Ureter (tissue), 1 donor: Measurements from ENCODE around the gene PPP2CA. TPM values are rescaled to one million over a fixed set of nuclear protein-coding genes. Genes with fewer than 3 reads are reported as not detected.
A peak's percentile ranks its signal among the peaks of the same experiment; 100 is the strongest.
"Not testable (repeated sequence)": the region's sequence is repeated elsewhere in the genome, so short reads cannot be mapped to it uniquely, and the experiment has no call there.

Experiments used
- DNase-seq: peaks from one replicate; pipeline ENCODE4 v3.0.0-alpha.2; 2020; ENCODE audit warnings: low spot score
- total RNA-seq: library from RNA; stranded (reverse); gene quantifications from one replicate; pipeline ENCODE4 v1.2.4, GENCODE V29; 2023
- donor health status: DM: yes; HTN: yes; CAD: no.

The PPP2CA gene
- total RNA-seq, 1 donor from 2014 or later, result 110 TPM

- DNase-seq, result no peak
These were observed 36.8 kb downstream of the PPP2CA start for GRCh38 chr5:134189031-134189430.

- no peak for DNase-seq
These were observed 37.8 kb downstream of the PPP2CA start for GRCh38 chr5:134188092-134188491.

DNA sequence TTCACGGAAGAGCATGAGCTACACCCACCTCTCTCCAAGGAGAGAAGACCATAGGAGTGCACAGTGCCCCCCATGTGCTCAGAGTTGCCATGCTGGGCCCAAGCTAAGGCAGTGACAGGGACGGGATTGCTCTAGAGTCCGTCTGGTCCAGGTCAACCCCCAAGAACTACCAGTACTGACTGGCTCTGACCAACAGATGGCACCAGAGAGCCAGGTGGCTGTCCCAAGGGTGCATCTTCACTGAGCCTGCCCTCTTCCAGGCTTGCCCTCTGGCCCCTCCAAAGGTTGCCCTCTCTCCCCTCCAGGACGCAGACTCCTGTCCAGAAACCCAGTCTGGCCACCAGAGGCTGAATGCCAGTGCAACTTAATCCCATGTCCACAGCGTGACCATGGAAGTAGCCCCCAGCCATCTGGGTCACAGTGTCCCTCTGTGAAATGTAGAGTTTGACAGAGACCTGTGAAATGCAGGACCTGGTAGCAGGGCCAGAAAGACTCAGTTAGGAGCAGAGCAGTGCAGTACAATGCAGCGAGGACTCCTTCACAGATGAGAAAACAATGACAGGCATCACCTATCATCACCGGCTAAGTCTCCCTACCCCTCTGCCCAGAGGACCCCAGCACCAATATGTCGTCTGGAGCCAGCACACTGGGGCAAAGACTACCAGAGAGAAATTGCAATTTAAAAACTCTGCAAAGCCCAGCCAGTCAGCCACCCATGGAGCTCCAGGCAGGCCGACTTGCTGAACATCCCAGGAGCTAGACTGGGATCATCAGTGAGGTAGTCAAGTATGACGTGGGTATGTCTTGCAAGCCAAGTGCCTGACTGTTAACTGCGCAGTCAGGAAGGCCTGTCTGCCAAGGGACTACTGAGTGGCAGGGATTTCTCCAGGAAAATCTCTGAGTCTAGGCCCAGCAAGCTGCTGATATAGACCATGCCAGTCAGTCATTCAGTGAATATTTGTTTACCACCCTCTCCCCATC is 41.4 kb downstream of the PPP2CA start:
- peak; percentile 70 for DNase-seq

DNA sequence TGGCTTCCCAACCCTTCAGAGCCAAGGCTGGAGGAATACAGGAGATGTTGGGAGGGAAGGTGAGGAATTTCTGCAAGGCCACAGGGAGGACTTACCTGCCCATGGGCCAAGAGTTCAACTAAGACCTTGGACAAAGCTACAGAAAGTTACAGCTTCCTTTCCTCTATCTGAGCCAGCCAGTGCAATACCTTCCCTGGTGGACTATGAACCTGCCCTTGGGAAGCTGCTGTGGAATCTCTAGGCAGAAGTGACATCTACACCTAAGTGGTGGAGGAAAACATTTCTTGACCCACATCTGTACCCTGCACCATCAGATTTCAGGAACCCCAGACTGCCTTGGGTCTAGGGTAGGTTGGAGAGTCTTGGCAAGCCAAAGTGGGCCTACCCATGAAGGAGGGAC is 42.4 kb downstream of the PPP2CA start:
- no peak for DNase-seq

DNA sequence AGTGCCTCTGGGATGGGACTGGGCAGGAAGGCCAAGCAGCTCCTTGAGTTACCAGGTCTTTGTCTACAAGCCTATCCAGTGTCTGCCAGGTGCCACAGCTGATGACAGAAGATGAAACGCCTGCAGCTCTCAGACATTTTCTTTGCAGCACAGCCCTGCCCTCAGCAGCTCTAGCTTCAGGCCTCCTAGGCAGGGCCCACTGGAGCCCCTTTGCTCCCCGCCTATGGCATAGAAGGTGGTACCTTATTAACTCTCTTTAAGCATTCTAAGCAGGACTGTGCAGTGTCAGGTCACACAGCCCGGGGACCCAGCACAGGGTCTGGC is 47.8 kb downstream of the PPP2CA start:
- DNase-seq, result no peak

DNA sequence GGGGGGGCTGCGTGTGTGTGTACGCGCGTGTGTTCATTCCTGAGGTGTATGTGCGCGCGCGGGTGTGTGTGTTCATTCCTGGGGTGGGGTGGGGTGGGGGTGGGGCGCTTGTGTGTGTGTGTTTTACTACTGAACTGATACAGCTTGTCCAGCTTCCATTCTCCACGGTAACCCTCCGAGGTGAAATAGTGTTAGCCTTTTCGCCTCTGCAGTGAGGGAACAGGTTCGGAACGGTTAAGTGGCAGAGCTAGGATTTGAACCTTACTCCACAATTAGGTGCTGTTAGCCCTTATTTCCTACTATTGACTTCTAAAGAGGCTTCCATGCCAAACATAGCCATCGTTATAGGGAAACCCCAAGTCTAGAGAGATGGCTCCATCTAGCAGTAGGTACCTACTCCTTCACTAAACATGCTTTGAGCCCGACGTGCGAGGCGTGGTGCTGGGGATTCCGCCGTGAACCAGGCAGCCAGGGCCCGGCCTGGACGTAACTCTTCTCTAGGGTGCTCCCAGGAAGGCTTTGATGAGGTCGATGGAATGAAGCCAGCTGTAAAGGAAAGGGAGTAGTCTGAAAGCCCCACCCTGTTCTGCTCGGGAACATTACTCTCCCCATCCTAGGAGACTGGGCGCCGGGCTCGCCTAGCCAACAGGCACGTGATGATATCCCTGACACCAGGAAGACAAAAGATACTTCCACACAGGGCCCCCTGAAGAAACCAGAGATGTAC is 48.3 kb downstream of the PPP2CA start:
- DNase-seq, result peak; percentile 65

DNA sequence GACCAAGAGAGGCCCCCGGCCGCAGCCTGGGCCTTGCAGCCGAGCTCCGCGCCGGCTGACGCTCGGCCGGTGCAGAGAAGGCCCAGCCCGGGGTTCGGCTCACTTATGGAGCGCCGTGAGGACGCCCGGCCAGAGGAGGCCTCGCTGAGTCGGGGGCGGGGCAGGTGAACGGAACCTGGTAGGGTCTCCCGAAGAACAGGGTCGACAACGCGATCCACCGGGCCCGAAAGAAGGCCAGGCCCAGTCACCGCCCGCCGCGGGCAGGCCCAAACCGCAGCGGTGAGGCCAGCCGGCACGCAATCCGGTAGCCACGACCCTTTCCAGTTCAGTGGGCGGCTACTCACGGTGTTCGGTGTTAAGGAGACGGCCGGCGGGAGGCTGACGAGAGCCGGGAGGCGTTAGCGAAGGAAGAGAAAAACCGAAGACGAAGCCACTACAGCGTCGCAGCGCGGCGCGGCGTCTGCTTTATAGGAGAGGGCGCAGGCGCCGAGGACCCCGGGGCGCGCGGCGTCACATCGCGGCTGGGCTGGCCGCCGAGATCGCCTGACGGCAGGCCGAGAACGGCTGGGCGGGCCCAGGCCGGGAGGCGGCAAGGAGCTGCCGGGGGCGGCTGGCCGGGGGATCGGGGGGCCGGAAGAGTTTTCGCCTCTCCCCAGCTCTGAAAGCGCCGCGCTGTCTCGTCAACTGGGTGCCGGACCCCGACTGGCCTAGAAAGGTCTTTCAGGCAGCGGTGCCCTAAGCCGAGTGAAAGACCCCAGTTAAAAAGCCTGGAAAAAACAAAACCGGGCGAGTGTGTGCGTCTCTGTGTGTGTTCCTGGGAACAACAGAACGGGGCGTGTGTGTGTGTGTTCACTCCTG is 49.1 kb downstream of the PPP2CA start, which contains the start of gene SKP1:
SKP1 (minus strand) TSS at position 440 of the 858 bp plus-strand sequence. CDS start 2,928 bp downstream, outside the sequence.
- peak; percentile 84 for DNase-seq

- DNase-seq, result peak; percentile 49
These were observed 49.9 kb downstream of the PPP2CA start for GRCh38 chr5:134175921-134176510.

DNA sequence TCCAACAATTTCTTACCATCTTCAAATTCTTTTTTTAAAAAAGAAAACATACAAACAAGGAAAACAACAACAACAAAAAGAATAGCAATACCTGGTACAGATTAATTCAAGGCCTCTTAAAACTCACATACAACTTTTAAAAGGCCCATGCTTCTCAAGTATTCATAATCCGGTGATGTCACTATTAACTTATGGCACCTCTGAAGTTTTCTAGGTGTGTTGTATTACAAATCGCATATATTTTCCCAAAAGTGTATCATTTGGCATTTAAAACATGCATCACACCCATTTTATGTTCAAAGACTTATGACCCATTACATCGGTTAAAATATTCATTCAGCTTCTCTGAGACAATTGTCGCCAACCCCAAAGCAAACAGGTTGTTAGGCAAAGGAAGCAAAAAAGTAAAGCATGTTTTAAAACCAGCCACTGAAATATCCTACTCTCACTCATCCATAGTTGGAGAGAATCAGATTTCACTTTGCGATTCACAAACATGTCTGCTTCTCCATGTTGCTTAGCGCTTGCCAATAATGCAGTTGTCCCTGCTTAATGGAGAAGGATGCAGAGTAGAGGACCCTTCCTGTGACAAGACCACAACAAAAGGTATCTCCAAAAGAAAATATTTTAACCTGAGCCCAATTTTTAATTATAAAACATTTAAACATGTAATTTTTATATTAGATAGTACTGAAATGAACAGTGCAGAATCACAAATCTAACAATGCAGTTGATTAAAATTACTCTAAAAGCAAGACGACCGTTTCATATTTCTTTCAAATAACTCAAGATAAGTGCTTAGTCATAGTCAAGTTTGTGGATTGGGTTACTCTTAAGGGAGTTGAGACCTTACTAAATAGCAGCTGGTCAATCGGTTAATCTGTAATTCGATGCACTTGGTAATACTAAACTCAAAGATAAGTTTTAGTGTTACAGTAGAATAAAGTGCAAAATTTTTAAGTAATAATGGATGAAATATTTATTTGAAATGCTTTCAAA is 50.7 kb downstream of the PPP2CA start:
- no peak for DNase-seq

- no peak for DNase-seq
These were observed 53.9 kb downstream of the PPP2CA start for GRCh38 chr5:134171972-134172371.

DNA sequence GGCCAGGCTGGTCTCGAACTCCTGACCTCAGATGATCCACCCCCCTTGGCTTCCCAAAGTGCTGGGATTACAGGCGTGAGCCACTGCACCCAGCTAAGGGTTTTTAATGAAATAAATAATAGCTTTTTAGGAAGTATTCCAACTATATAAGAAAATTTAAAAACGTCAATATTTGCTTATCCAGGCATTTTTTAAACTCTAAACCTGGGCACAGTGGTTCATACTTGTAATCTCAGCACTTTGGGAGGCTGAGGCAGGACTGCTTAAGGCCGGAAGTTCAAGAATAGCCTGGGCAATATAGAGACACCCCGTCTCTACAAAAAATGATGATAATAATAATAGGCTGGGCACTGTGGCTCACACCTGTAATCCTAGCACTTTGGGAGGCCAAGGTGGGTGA is 63.3 kb downstream of the PPP2CA start:
- no peak for DNase-seq

DNA sequence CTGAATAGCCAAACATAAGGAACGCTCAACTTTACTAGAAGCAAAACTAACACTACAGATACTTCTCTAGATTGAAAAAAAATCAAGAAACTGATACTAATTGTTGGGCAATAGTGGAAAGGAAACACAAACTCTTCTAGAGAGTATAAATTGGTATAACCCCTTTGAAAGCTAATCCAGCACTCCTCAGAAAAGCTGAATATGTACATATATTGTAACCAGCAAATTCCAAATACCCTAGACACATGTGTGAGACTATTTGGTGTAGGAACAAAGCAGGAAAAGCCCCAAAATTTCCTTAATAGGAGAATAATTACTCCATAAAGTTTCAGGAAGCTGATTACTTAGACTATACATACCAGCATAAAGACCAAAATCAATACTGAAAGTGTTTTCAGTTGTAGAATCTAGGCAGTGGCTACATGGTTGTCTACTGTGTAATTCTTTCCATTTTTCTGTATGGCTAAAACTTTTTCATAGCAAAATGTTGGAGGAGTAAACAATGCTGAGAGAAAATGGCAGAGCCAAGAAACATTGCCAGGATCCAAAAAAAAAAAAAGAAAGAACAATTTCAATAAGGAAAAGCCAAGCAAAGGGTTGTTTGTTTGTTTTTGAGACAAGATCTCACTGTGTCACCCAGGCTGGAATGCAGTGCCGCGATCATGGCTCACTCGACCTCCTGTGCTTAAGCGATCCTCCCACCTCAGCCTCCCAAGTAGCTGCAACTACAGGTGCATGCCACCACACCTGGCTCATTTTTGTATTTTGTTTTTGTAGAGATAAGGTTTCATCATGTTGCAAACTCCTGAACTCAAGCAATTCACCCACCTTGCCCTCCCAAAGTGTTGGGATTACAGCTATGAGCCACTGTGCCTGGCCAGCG is 64.1 kb downstream of the PPP2CA start:
- no peak for DNase-seq

DNA sequence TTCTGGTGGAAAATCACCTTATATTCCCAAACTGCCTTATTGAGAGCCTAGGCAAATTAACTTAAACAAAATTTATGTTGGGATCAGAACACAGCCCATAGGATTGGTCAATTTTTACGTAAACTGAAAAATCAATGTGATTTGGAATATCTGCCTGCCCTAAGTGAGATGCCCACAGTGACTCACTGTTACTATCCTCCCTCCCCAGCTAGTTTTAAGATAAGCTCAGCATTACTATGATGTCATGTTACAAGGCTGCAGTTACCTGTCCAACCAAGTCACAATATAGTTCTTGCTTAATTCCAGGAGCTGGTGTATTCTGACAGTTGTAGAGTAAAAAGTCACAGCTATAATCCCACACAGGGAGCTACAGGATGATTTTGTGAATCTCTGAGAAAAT is 72.2 kb downstream of the PPP2CA start:
- DNase-seq, result no peak

DNA sequence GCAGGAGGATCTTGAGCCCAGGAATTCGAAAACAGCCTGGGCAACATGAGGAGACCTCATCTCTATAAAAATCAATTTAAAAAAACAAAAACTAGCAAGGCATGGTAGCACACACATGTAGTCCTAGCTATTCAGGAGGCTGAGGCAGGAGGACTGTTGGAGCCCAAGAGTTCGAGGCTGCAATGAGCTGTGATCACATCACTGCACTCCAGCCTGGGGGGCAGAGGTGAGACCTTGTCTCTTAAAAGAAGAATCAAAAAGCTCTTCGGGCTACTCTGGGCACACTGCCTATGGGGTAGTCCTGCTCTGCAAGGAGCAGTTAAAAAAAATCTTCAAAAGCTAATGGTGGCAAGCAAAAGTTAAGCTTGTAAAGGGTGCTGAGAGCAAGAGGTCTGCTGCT is 72.6 kb downstream of the PPP2CA start:
- no peak for DNase-seq

DNA sequence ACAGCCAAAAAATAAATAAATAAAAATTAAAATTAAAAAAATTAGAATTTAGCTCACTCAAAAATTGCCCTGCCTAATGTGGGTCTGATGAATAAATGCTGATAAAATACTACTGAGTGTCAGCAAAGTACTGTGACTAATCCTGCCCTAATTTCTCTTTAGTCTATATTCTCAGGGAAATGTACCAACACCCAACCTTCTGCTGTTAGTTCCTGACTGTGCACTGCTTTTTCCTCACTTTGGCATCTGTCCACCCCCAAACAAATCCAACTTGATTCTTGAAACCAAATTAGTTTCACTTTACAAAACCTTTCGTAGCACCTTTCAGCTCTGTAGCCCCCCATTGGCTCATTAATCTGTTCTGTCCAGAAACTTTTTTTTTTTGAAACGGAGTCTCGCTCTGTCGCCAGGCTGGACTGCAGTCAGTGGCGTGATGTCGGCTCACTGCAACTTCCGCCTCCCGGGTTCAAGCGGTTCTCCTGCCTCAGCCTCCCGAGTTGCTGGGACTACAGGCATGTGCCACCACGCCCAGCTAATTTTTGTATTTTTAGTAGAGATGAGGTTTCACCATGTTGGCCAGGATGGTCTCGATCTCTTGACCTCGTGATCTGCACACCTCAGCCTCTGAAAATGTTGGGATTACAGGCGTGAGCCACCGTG is 73.6 kb downstream of the PPP2CA start:
- DNase-seq, result not testable (repeated sequence)

- DNase-seq, result no peak
These were observed 74.2 kb downstream of the PPP2CA start for GRCh38 chr5:134151723-134152122.

DNA sequence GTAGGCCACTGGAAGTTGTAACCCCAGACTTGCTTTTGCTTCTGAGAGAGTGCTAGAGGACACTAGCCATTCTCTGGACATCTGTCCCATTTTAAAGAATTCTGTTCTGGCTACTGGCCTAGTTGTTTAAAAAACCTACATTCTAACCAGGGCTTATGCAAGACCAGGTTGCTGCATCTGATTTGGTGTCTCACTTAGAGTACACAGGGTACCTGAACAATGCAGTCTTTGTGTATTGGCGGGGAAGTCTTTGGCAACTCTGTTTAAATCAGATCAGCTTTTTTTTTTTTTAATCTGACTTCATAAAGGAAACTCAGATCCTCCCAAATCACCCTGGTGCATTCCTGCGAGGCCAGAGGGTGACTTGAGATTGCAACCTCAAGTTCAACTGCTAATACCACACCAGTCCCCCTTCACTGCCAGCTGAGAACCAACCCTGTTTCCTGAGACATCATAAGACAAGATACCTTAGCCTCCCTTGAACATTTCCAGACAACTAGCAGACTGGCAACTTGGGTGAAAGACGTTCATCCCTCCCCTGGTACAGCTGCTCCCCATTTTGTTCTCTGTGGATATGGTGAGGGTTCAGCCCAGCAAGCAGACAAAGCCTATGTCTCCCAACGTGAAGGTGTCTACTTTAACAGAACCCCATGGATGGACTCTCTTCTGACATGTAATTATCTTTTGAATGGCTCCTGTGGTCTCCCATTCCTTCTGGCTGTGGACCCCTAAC is 76.1 kb downstream of the PPP2CA start:
- DNase-seq, result no peak

GRCh38 chr5:134148986-134149539 is 76.8 kb downstream of the PPP2CA start:
- DNase-seq, result no peak
